COLO668 (cell line): ENCODE results near the gene TPP2.

Experiments used
- DNase-seq: peaks from one replicate; lab custom pipeline; 2025; ENCODE audit not compliant: unreplicated experiment; lab: John Stamatoyannopoulos, UW

Gene TPP2

GRCh38 chr13:102593466-102593865, 3.3 kb upstream of the TPP2 start:
- DNase-seq = no peak

- DNase-seq = peak; percentile 57
Measured at GRCh38 chr13:102597029-102597961, 509 bp downstream of the TPP2 start.

- no peak for DNase-seq
Measured at GRCh38 chr13:102598061-102598460, 1.3 kb downstream of the TPP2 start.

- DNase-seq = no peak
Measured at GRCh38 chr13:102599426-102600012, 2.7 kb downstream of the TPP2 start.

- DNase-seq = no peak
Measured at GRCh38 chr13:102606537-102607309, 9.9 kb downstream of the TPP2 start.

- no peak for DNase-seq
Measured at GRCh38 chr13:102608974-102609373, 12.2 kb downstream of the TPP2 start.

GRCh38 chr13:102609696-102610095, 12.9 kb downstream of the TPP2 start:
- DNase-seq = no peak

GRCh38 chr13:102610296-102610895, 13.6 kb downstream of the TPP2 start:
- no peak for DNase-seq

GRCh38 chr13:102617697-102618350, 21.0 kb downstream of the TPP2 start:
- DNase-seq = no peak

- no peak for DNase-seq
Measured at GRCh38 chr13:102620516-102620915, 23.7 kb downstream of the TPP2 start.

- DNase-seq = no peak
Measured at GRCh38 chr13:102626928-102627327, 30.1 kb downstream of the TPP2 start.

GRCh38 chr13:102628559-102628958, 31.8 kb downstream of the TPP2 start:
- DNase-seq = no peak

GRCh38 chr13:102631198-102631597, 34.4 kb downstream of the TPP2 start:
- no peak for DNase-seq

GRCh38 chr13:102638741-102639140, 42.0 kb downstream of the TPP2 start:
- no peak for DNase-seq

- DNase-seq = no peak
Measured at GRCh38 chr13:102642029-102642428, 45.2 kb downstream of the TPP2 start.

GRCh38 chr13:102642475-102642874, 45.7 kb downstream of the TPP2 start:
- no peak for DNase-seq

- DNase-seq = no peak
Measured at GRCh38 chr13:102643656-102644055, 46.9 kb downstream of the TPP2 start.

- DNase-seq = no peak
Measured at GRCh38 chr13:102645701-102646100, 48.9 kb downstream of the TPP2 start.

GRCh38 chr13:102648046-102648445, 51.3 kb downstream of the TPP2 start:
- no peak for DNase-seq

- DNase-seq = no peak
Measured at GRCh38 chr13:102650444-102650843, 53.7 kb downstream of the TPP2 start.

GRCh38 chr13:102651392-102651791, 54.6 kb downstream of the TPP2 start:
- DNase-seq = no peak
